Fibroblast of the conjunctiva (primary cell): ENCODE results near the gene GTF2H3.

ENCODE experiments used
- DNase-seq: peaks from one replicate; pipeline ENCODE4 v3.0.0-alpha.2; 2010; ENCODE audit warnings: low read depth

The GTF2H3 gene

GRCh38 chr12:123645878-123646277, 12.2 kb downstream of the GTF2H3 start:
- no peak for DNase-seq

- no peak for DNase-seq
Observed at GRCh38 chr12:123648401-123648800, 14.8 kb downstream of the GTF2H3 start.

DNA sequence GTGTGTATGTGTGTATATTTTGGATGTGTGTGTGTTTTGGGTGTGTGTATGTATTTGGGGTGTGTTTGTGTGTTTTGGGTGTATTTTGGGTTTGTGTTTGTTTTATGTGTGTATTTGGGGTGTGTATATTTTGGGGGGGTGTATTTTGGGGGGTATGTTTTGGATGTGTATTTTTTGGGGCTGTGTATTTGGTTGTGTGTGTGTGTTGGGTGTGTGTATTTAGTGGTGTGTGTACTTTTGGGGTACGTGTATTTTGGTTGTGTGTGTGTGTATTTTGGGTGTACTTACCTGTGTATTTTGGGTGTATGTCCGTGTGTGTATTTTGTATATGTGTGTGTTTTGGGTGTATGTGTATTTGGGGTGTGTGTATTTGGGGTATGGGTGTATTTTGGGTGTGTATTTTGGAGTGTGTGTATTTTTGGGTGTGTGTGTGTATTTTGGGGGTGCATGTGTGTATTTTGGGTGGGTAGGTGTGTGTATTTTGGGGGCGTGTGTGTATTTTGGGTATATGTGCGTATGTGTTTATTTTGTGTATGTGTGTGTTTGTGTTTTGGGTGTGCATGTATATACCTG, 20.6 kb downstream of the GTF2H3 start:
- DNase-seq, result no peak

DNA sequence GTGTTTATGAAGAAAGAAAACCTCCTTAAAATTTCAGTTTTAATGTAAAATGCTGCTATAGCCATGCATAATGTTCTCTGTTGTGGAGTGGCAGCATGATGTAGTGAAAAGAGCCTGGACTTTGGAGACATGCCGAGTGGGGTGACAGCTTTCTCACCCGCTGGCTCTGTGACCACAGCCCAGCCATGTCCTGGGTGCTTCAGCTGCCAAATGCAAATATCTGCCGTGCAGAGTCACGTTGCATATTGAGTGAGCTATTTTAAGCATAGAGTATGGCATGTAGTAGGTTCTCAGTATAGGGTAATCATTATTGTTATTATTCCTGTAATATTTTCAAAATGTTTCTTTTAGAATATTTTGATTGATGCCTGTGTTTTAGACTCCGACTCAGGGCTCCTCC, 21.8 kb downstream of the GTF2H3 start:
- DNase-seq, result no peak

DNA sequence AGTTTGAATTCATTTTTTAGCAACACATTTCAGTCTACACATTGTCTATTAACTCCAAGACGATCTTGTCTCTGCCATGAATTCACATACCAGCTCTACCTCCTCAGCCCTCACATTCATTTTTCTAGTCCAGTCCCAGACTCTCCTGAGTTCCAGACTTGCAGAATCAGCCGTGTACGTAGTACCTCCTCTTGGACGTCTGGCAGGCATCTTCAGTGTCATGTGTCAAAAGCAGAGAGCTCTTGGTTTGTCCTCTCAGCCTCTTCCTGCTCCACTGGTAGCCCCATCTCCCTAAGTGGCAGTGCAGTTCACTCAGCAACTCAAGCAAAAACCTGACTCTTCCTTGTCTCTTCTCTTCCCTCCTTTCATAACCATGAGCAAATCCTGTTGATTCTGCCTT, 22.8 kb downstream of the GTF2H3 start:
- DNase-seq, result no peak

DNA sequence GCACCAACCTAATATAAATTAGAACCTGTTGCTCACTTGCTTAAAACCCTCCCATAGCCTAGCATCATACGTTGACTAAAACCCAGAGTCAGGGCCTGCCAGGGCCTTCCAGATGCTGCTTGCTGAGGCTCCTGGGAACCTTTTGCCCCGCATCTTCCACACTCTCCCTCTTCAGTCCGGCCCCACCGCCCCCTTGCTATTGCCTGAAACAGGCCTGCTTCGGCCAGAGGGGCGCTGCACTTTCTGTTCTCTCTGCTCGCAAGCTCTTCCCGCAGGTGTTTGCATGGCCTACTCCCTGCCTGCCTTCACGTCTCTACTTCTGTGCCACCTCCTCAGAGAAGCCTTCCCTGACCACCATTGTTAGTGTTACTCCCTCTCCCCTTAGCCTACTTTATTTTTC, 23.6 kb downstream of the GTF2H3 start:
- DNase-seq, result no peak

DNA sequence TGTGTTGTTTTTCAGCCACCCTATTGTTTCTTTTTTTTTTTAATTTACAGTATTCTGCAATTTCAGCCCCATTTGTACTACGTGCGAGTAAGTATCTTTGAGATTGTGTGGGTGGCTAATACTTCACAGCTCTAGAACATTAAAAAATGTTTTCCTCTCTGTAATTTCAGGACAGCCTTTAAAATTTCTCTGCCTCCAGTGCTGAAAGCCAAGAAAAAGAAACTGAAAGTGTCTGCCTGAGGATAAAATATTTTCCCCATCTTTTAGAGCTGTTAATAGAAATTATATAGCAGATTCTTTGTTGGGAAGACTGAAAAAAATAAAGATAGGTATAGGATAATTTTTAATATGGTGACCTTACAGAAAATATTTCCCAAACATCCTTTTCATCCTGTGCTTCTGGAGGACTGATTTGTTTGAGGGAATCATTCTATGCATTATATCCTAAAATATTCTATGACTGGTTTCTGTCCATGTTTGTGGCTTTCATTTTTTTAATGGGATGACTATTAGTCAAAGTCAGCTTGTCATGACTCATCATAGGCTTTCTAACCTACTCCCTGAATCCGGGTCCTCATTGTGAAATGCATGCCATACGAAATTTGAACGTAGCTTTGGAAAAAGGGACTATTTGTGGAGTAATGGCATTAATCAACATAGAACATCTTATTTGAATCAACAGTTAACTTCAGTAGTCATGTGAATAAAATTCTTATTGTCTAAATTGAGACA, 26.5 kb downstream of the GTF2H3 start:
- DNase-seq, result peak; percentile 77

DNA sequence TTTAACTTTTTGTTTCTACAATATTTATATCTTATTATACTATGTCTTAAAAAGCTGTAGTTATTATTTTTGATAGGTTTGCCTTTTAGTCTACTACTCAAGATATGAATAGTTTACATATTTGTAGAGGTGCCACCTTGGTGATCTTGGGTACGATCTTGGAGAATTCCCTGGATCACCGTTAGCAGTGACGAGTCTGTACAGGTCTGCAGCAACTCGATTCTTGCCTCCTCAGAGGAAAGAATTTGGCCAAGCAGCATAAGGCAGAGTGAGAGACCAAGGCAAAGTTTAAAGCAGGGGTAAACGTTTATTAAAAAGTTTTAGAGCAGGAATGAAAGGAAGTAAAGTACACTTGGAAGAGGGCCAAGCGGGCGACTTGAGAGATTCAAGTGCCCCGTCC, 34.1 kb downstream of the GTF2H3 start:
- DNase-seq, result no peak

GRCh38 chr12:123670882-123671728, 37.5 kb downstream of the GTF2H3 start, which contains the start of gene TCTN2:
Gene TCTN2, plus strand, starts transcription at chr12:123671113. Its CDS starts 128 bp downstream, at chr12:123671241.
- peak; percentile 83 for DNase-seq

DNA sequence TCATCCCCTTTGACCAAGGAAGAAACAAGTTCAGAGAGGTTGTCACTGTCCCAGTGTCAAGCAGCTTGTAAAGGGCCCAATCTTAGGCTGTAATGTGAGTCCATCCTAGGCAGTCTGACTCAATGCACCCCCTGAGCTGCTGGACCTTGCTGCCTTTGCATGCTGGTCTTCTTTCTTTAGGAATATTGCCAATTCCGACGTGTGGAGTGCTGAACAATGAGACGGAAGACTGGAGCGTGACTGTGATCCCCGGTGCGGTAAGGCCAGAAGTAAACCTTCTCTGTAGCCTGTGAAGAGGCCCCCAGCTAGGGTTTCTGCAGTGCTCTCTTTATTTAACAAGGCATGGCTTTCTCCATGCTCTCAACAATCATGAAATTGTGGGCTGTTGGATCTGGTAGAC, 38.2 kb downstream of the GTF2H3 start:
- no peak for DNase-seq

DNA sequence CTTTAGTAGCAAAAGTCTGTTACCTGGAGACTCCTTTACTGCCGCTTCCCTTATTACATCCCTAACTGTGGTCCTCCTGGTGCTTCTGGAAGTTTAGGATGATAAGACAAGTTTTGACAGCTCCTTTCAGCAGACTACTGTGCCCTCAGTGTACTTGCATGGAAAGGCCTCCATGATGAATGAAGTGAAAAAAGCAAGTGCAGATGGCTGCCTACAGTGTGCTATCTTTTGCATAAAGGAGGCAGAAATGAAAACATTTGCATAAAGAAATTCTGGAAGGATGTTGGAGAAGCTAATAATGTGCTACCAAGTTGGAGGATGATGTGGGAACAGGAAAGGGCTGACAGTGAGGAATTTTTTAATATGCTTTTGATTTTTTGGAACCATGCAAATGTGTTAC, 41.8 kb downstream of the GTF2H3 start:
- no peak for DNase-seq

GRCh38 chr12:123676616-123677320, 43.1 kb downstream of the GTF2H3 start:
- no peak for DNase-seq

DNA sequence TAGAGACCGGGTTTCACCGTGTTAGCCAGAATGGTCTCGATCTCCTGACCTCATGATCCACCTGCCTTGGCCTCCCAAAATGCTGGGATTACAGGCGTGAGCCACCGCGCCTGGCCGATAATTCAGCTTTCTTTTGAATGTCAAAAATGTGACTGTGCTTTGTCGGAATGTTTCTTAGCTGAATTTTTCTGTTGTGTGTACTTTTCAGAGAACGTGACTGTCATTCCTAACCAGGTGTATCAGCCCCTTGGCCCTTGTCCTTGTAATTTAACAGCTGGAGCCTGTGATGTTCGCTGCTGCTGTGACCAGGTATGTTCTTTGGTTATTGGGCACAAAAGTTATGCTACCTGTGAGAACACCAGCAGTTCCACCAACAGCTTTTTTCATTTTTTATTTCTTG, 45.4 kb downstream of the GTF2H3 start:
- no peak for DNase-seq

DNA sequence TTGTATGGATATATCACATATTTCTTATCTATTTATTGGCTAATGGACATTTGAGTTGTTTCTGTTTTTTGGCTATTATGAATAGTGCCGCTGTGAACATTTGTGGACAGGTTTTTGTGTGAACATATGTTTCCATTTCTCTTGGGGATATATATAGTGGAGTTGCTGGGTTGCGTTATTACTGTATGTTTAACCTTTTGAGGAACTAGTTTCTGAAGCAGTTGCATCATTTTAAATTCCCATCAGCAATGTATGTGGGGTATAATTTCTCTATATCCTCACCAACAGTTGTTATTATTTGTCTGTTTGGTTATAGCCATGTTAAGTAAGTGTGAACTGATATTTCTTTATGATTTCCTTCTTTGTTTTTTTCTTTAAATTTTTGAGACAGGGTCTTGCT, 48.0 kb downstream of the GTF2H3 start:
- DNase-seq, result no peak

GRCh38 chr12:123683964-123684363, 50.3 kb downstream of the GTF2H3 start:
- no peak for DNase-seq

DNA sequence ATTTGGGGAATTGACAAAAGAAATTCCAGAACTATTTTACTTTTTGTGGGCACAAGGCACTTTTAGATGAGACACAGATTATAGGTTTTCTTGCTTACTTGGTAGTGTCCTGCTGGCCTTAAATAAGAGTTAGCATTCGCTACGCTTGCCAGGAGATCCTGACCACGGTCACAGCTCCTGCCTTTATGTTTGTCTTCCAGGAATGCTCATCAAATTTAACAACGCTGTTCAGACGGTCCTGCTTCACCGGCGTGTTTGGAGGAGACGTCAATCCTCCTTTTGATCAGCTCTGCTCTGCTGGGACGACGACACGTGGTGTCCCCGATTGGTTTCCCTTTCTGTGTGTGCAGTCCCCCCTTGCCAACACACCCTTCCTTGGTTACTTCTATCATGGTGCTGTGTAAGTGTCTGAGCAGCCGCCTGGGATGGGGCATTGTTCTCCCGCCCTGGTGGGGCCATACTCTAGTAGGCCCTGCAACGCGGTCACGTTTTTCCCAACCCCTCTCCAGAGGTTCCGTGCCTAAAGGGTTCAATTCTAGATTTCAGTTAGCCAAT, 53.1 kb downstream of the GTF2H3 start:
- no peak for DNase-seq

DNA sequence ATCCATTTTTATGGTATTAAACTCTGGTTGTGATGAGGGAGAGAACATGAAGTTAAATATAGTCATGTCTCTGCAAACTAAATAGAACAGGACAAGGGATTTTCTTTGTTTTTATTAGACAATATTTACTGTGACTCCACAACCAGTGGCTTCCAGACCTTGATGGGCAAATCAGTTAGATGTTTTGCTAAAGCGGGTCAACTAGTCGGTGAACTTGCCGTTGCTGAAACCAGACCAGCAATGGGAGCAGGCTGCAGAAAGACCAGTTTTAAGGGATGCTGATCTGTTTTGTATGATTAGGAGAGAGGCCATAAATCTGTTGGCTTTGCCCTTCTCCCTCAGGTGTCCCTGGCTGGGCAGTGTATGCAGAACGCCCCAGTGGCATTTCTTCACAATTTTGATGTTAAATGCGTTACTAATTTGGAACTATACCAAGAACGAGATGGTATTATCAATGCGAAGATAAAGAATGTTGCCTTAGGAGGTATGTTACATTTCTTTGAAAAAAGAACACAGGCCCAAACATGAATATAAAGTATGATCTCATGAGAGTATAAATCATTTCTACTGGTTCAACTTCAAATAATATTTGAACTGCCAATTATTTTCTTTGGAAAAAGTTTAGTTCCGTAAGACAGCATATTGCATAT, 56.7 kb downstream of the GTF2H3 start:
- no peak for DNase-seq

DNA sequence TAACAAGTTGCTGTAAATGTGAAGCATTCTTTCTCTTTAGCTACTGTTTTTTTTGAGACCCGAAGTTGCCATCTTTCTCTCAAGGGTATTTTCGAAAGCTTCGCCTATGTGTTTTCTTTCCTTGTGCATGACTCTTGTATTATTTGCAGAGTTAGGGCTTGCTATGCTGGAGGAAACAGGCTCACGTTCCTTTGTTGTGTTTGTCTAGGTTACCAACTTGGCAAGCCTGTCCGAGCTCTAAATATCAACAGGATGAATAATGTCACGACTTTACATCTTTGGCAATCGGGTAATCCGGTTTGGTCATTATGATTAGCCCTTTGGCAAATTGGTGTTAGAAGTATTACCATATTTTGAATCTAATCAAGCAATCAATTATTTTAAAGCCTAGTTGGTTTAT, 62.6 kb downstream of the GTF2H3 start:
- DNase-seq, result no peak

- DNase-seq, result no peak
Observed at GRCh38 chr12:123696646-123697045, 63.0 kb downstream of the GTF2H3 start.

DNA sequence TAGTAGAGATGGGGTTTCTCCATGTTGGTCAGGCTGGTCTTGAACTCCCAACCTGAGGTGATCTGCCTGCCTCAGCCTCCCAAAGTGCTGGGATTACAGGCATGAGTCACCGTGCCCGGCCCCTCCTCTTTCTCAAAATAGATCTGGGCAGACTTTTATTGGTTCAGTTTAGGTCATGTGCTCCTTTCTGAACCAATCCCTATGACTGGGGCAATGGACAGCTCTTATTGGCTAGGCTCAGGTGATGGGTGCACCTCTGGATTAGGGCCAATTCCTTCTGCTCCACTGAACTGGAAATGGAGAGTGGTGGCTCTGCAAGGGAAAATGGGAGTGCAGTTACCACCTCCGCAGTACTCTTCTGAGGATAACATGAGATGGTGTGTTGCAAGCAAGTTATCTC, 72.3 kb downstream of the GTF2H3 start:
- no peak for DNase-seq

- DNase-seq, result no peak
Observed at GRCh38 chr12:123707466-123707865, 73.8 kb downstream of the GTF2H3 start.
